Activated gamma-delta T cell treated with anti-CD3 and anti-CD28 coated beads, Interleukin-2, amount 50 U/mL, for 16 hours (primary cell): ENCODE data around the gene FAM72C.
"Not testable (repeated sequence)": the region's sequence is repeated elsewhere in the genome, so short reads cannot be mapped to it uniquely, and the experiment has no call there.

Experiments used
- DNase-seq: peaks from one replicate; pipeline ENCODE4 v3.0.0-alpha.2; 2020; ENCODE audit warnings: low read depth

The FAM72C gene

DNA sequence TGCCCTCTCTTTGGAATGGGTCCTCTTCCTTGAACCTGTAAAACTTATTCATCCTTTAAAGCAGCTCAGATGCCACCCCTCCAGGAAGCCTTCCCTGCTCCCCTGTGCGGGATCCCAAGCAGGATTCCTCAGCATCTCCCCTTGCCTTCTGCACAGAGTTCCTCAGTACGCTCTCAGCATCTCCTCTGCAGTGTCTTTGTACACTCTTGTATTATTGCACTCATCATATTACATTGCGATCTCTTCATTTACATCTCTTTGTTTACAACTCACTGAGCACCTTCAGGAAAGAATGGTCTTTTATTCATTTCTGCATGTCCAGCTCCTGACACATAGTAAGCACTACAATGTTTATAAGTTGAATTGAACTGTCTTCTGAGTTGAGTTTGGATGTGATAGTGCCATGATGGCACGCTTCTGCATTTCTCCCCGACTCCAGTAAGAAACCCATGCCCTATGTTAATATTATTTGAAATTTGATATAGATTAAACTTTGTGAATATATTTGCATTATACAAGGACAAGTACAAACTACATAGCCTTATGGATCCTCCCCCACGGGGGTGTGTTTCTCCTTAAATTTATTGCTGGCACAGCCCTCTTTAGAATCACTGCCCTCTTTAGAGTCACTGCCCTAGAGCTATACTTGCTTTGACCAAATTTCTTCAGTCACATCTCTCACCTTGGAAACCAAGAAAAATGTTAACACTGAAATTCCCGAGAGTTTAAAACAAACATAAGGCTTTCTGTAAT lies 13.1 kb upstream of the FAM72C start:
- not testable (repeated sequence) for DNase-seq

GRCh38 chr1:143974416-143974815 lies 2.6 kb upstream of the FAM72C start:
- not testable (repeated sequence) for DNase-seq

DNA sequence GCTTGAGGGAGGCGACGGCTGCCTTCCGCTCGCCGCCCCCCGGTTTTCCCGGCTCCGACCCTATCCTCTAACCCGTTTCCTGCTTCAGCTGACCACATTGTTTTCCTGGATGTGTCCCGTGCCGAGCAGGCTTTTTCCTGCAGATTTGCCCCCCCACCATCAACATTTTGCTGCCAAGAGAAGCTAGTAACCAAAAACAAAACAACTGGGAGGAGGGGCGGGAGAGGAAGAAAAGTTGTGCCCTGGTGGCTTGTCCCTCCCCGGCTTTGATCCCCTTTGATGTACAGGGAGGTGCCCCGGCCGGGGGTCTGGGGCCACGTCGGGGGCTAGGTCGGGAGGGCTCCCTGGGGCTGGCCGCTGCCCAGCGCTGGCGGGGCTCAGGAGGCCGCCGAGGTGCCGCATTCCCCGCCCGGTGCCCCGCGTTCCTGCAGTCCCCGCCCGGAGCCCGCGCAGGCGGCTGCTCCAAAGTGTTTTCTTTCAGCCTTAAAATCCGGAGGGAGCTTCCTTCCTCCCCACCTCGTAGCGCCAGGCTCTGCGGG lies 2.2 kb upstream of the FAM72C start:
- not testable (repeated sequence) for DNase-seq

- not testable (repeated sequence) for DNase-seq
Observed at GRCh38 chr1:143972753-143973326, 1.1 kb upstream of the FAM72C start.

GRCh38 chr1:143965860-143966259 lies 5.9 kb downstream of the FAM72C start:
- DNase-seq = not testable (repeated sequence)

DNA sequence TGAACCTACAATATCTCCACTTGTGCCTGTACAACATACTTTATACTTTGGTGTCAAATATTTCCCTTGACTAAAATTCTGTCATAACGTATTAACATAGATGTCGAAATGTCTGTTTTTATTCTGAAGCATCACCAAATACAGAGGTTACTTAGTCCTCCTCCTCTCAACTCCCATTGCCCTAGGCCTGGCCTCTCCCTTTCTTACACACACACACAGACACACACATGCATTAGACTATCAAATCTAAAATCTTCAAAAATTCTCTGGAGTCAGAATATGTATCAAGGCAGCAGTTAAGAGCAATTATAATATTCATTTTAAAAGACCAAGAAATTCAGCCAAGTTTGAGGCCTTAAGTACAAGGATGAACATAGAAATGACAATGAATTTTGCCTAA lies 7.5 kb downstream of the FAM72C start:
- not testable (repeated sequence) for DNase-seq

GRCh38 chr1:143955930-143956329 lies 15.9 kb downstream of the FAM72C start:
- DNase-seq = not testable (repeated sequence)

DNA sequence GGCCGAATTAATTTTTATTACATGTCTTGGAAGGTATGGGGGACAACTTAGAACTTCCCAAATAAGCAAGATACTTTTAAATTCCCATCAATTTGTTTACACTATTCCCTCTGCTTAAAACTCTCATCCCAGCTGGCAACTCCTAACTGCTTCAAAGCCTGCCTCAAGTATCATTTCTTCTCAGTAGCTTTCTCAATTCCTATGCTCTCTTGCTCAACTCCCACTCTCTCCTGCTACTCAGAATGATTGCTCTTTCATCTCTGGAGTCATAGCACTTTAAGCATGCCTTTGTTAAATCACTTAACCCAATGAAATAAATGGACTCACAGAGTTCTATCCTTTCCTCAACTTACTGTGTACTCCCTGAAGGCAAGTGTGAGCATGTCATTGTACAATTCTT lies 18.9 kb downstream of the FAM72C start:
- not testable (repeated sequence) for DNase-seq

GRCh38 chr1:143951485-143952391 lies 20.0 kb downstream of the FAM72C start:
- not testable (repeated sequence) for DNase-seq

- not testable (repeated sequence) for DNase-seq
Observed at GRCh38 chr1:143947749-143948148, 24.0 kb downstream of the FAM72C start.

DNA sequence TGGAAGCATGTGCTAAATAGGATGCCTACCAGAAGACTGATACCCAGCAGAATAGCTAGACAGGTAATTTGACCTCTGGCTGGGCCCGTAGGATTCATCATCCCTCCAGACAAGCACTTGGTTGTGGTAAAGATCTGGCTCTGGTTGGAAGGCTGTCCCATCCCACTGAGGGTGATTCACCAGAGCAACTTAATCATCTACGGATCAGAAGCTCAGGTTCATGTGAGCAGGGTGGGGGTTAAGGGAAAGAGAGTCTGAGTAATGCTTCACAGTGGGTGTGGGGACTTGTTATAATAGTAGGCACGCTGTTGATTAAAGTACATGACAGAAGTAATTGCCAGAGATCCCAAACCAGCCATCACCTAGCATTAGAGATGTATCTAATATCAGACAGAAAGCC lies 26.5 kb downstream of the FAM72C start:
- not testable (repeated sequence) for DNase-seq

DNA sequence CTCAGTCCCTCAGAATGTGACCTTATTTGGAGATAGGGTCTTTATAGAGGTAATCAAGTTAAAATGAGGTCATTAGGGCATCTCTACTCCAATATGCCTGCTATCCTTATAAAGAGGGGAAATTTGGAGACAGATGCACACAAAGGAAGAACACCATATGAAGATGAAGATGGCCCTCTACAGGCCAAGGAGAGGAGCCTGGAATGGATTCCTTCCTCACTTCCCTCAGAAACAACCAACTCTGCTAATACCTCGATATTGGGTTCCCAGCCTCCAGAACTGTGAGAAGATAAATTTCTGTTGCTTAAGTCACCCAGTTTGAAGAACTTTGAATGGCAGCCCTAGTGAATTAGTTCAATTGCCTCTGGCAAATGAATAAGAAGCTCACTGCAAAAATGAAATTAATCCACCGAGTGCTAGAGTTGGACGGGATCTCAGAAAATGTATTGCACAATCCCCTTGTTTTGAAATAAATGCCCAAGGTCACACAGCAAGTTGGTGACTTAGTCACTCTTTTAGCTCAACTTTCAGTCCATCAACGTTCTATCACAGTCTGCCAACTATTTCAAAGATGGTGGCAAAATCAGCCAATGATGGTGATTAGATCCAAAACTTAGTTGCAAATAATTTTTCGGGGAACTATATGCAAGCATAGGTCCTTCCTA lies 27.1 kb downstream of the FAM72C start:
- DNase-seq = not testable (repeated sequence)

DNA sequence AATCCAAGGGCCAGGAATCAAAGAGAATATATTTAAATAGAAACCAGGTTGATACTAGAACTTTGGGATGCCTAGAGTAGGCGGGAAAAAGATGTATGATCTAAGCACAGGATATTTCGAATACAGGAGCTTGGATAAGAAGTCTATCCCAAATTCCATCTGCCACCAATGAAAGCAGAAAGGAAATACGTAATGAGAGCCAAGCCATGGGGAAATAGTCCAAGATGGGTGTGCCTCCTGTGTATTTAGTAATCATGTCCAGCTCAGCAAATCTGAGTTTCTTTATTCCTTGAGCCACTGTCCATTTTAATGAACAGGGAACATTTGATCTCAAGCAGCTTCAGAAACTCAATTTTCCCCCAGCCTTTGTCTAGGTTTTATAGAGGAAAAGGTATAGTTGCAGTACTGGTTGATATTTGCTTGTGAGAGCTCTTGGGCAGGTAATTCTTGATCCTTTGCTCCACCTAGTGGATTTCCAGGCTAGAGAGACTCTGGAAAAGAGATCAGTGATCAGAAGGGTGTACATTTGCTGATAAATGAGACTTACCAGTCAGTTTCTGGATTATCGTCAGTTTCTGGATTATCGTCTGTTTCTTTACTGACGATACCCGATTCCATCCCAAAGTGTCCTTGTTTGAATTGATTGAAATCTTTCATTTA lies 28.3 kb downstream of the FAM72C start:
- not testable (repeated sequence) for DNase-seq

GRCh38 chr1:143942238-143942860 lies 29.4 kb downstream of the FAM72C start:
- DNase-seq = not testable (repeated sequence)

DNA sequence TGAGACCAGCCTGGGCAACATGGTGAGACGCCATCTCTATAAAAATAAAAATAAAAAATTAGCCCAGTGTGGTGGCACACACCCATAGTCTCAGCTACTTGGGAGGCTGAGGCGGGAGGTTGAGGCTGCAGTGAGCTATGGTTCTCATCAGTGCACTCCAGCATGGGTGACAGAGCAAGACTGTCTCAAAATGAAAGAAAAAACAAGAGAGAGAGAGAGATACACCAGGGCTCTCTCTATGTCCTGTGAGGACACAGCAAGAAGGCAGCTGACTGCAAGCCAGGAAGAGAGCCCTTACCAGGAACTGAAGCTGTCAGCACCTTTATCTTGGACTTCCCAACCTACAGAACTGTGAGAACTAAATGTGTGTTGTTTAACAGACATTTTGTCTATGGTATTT lies 32.1 kb downstream of the FAM72C start:
- DNase-seq = not testable (repeated sequence)

- DNase-seq = not testable (repeated sequence)
Observed at GRCh38 chr1:143938922-143939321, 32.9 kb downstream of the FAM72C start.

DNA sequence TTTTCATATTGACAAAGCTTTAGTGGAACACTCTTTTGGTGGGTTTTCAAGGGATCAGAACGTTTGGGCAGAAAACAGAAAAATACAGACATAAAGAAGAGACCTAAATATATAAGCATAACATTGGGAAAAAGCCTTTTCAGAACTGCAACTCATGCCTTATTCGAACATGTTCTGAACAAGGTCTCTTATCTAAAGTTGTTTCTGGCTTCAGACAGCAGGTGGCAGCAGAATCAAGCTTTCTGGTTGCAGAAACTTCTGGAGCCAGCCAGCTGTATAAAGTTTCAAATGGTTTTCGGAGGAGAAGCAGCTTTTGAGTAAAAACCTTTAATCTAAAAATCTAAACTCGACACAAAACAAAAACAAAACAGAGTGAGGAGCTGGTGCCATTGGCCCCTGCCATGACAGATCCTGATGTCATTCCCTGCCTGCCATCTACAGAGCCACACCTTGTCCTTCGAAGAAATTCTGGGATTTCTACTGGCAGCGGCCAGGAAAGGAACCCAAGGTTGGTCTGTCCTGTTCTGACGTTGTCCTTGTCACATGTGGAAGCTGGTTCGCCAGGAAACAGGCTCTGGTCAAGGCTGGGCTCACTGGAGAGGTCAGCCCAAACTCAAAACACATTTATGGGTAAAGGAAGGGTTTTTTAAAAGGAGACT lies 35.2 kb downstream of the FAM72C start:
- peak; percentile 27 for DNase-seq

DNA sequence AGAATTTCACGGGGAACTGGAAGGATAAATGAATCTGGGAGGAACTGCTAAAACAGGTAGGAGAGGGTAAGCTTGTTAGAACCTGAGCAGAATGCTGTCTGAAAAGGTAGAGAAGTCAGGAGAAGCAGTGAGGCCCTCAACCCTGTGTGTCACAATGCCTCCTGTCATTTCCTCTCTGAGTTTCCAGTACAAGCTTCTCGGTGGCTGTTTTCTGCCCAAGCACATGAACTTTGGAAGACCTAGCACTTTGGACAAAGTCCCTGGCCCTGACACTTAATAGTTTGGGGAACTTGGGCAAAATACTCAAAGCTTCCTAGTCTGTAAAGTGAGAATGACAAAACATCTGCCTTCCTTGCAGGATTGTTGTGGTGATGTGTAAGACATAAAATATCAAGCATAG lies 52.7 kb downstream of the FAM72C start:
- not testable (repeated sequence) for DNase-seq

- not testable (repeated sequence) for DNase-seq
Observed at GRCh38 chr1:143918552-143918951, 53.2 kb downstream of the FAM72C start.

DNA sequence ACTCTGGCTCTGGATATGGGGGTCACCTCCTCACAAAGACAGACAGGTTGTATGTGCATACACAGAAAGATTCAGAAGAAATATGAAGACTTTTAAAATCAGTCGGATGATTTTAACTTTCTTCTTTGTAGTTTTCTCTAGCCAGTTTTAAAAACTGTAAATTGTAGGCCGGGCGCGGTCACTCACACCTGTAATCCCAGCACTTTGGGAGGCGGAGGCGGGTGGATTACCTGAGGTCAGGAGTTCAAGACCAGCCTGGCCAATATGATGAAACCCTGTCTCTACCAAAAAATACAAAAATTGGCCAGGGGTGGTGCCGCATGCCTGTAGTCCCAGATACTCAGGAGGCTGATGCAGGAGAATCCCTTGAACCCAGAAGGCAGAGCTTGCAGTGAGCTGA lies 58.1 kb downstream of the FAM72C start:
- not testable (repeated sequence) for DNase-seq
